HepG2 (cell line): ENCODE measurements around the gene TCF25. TPM values are rescaled to one million over a fixed set of nuclear protein-coding genes. Genes with fewer than 3 reads are reported as not detected.

Experiments used
- ARHGAP35 ChIP-seq: sonication (generic); formaldehyde crosslinking; IDR thresholded peaks from 2 replicates; pipeline ENCODE4 v1.9.0; 2022; ENCODE audit warnings: mild to moderate bottlenecking, inconsistent platforms, moderate library complexity, missing genetic modification reagents, borderline replicate concordance
- ATF6 ChIP-seq: sonication (generic); formaldehyde crosslinking; conservative IDR thresholded peaks from 2 replicates; pipeline ENCODE4 v1.4.0; 2020; ENCODE audit warnings: missing genetic modification reagents
- ATF7 ChIP-seq, 2 experiments: fragments of 450-650 bp in 1 of 2; sonication (generic) in 1 of 2; formaldehyde crosslinking in 1 of 2; IDR thresholded peaks; 2 replicates each; pipeline versions ENCODE4 v1.4.0 to v1.6.1; 2016 to 2020; ENCODE audit warnings: antibody characterized with exemption in 1 of 2, mild to moderate bottlenecking in 1 of 2, missing genetic modification reagents in 1 of 2
- ATM ChIP-seq: fragments of 450-650 bp; IDR thresholded peaks from 2 replicates; pipeline ENCODE4 v1.7.1; 2017; ENCODE audit warnings: mild to moderate bottlenecking, borderline replicate concordance
- BRCA1 ChIP-seq: sonication (generic); formaldehyde crosslinking; IDR thresholded peaks from 2 replicates; pipeline ENCODE4 v1.4.0; 2020; ENCODE audit warnings: missing genetic modification reagents
- ELF4 ChIP-seq: sonication (generic); formaldehyde crosslinking; IDR thresholded peaks from 2 replicates; pipeline ENCODE4 v1.5.0; 2020; ENCODE audit warnings: missing genetic modification reagents, mild to moderate bottlenecking, moderate library complexity, borderline replicate concordance
- EZH2 ChIP-seq: conservative IDR thresholded peaks from 2 replicates; pipeline ENCODE4 v1.6.1; 2012; ENCODE audit warnings: mild to moderate bottlenecking, low read depth, low read length, moderate library complexity
- HOXA3 ChIP-seq: sonication (generic); formaldehyde crosslinking; IDR thresholded peaks from 2 replicates; pipeline ENCODE4 v1.5.0; 2020; ENCODE audit warnings: missing genetic modification reagents
- KMT2A ChIP-seq: sonication (generic); formaldehyde crosslinking; IDR thresholded peaks from 2 replicates; pipeline ENCODE4 v1.4.0; 2020; ENCODE audit warnings: missing genetic modification reagents
- ONECUT2 ChIP-seq: sonication (generic); formaldehyde crosslinking; IDR thresholded peaks from 2 replicates; pipeline ENCODE4 v1.4.0; 2020; ENCODE audit warnings: missing genetic modification reagents
- PAF1 ChIP-seq: IDR thresholded peaks from 2 replicates; pipeline ENCODE4 v1.6.1; 2016; ENCODE audit warnings: missing genetic modification reagents, missing compliant biosample characterization
- PHF21A ChIP-seq: sonication (generic); formaldehyde crosslinking; IDR thresholded peaks from 2 replicates; pipeline ENCODE4 v1.5.0; 2020; ENCODE audit warnings: mild to moderate bottlenecking, missing genetic modification reagents
- SAP130 ChIP-seq: IDR thresholded peaks from 2 replicates; pipeline ENCODE4 v1.6.1; 2016; ENCODE audit warnings: low read depth
- TEF ChIP-seq: sonication (generic); formaldehyde crosslinking; IDR thresholded peaks from 2 replicates; pipeline ENCODE4 v1.5.0; 2020; ENCODE audit warnings: missing genetic modification reagents
- TGIF2 ChIP-seq: IDR thresholded peaks from 2 replicates; pipeline ENCODE4 v1.6.1; 2016; ENCODE audit warnings: control low read depth, missing compliant biosample characterization
- ZBTB2 ChIP-seq: sonication (generic); formaldehyde crosslinking; IDR thresholded peaks from 2 replicates; pipeline ENCODE4 v1.8.0; 2022; ENCODE audit warnings: low read depth, missing genetic modification reagents
- ZFP36 ChIP-seq: fragments of 150-350 bp; IDR thresholded peaks from 2 replicates; pipeline ENCODE4 v1.6.1; 2018; ENCODE audit warnings: borderline replicate concordance, low read length, low read depth; ENCODE audit not compliant: partially characterized antibody
- ZNF282 ChIP-seq: fragments of 450-650 bp; IDR thresholded peaks from 2 replicates; pipeline ENCODE4 v1.6.1; 2018; ENCODE audit not compliant: partially characterized antibody
- ZNF512B ChIP-seq: sonication (generic); formaldehyde crosslinking; IDR thresholded peaks from 2 replicates; pipeline ENCODE4 v1.5.1; 2020; ENCODE audit warnings: missing genetic modification reagents, mild to moderate bottlenecking, borderline replicate concordance
- ZNF543 ChIP-seq: sonication (generic); formaldehyde crosslinking; IDR thresholded peaks from 2 replicates; pipeline ENCODE4 v1.4.0; 2020; ENCODE audit warnings: mild to moderate bottlenecking, missing genetic modification reagents
- ZNF558 ChIP-seq: sonication (generic); formaldehyde crosslinking; IDR thresholded peaks from 2 replicates; pipeline ENCODE4 v1.9.0; 2022; ENCODE audit warnings: mild to moderate bottlenecking, missing genetic modification reagents, borderline replicate concordance
- ZNF563 ChIP-seq: sonication (generic); formaldehyde crosslinking; IDR thresholded peaks from 2 replicates; pipeline ENCODE4 v1.8.0; 2022; ENCODE audit warnings: mild to moderate bottlenecking, moderate library complexity, missing genetic modification reagents
- ZNF605 ChIP-seq: sonication (generic); formaldehyde crosslinking; IDR thresholded peaks from 2 replicates; pipeline ENCODE4 v1.8.0; 2022; ENCODE audit warnings: mild to moderate bottlenecking, missing genetic modification reagents
- ZNF660 ChIP-seq: sonication (generic); formaldehyde crosslinking; IDR thresholded peaks from 2 replicates; pipeline ENCODE4 v1.5.1; 2020; ENCODE audit warnings: mild to moderate bottlenecking, low read depth, missing genetic modification reagents, borderline replicate concordance
- ZSCAN30 ChIP-seq: sonication (generic); formaldehyde crosslinking; IDR thresholded peaks from 2 replicates; pipeline ENCODE4 v1.5.0; 2020; ENCODE audit warnings: mild to moderate bottlenecking, missing genetic modification reagents
- polyA plus RNA-seq, 8 experiments: library from polyadenylated mRNA; depleted of rRNA in 3 of 8; stranded (reverse) in 7 of 8; unstranded in 1 of 8; fragments of >200 nt; fragmentation: Illumina TruSeq in 4 of 8; extraction: Trizol in 4 of 8; gene quantifications; 2 replicates each; pipeline versions ENCODE4 v1.2.1 to v1.2.3, GENCODE V29; 2011 to 2016; ENCODE audit warnings: low read depth in 4 of 8, missing spikeins in 1 of 8, mixed read lengths in 1 of 8; ENCODE audit not compliant: insufficient read depth in 1 of 8
- total RNA-seq, 5 experiments: library from RNA; depleted of rRNA; stranded (reverse); fragments of >200 nt; fragmentation: Illumina TruSeq; extraction: Trizol; gene quantifications; 2 replicates each; pipeline ENCODE4 v1.2.3, GENCODE V29; 2016; ENCODE audit warnings: low read depth in 1 of 5

TCF25 gene
- total and polyA plus RNA-seq, 2 of the 13 experiments (the other 11 are each of a cell fraction or from before 2014, with no cell fraction given) = 138 to 206 TPM

GRCh38 chr16:89924297-89924924, 51.0 kb downstream of the TCF25 start (continued):
- no peak for TF ChIP-seq KMT2A (CRISPR knock-in tag)
- TF ChIP-seq ZNF512B = no peak
- no peak for TF ChIP-seq TEF
- no peak for TF ChIP-seq ZNF282
- TF ChIP-seq ZFP36 = no peak
- no peak for TF ChIP-seq ZSCAN30 (CRISPR knock-in tag)
- no peak for TF ChIP-seq ONECUT2 (CRISPR knock-in tag)
- no peak for TF ChIP-seq ATF7 (IDR thresholded peaks at IDR 0.05)
- no peak for TF ChIP-seq ATF7 (CRISPR knock-in tag; IDR thresholded peaks at IDR 0.05)
- no peak for TF ChIP-seq BRCA1 (CRISPR knock-in tag)
- no peak for TF ChIP-seq ZNF605 (CRISPR knock-in tag)
- TF ChIP-seq ZNF563 (CRISPR knock-in tag) = no peak
- TF ChIP-seq ZBTB2 = no peak
- TF ChIP-seq ATM = no peak
- TF ChIP-seq ELF4 (CRISPR knock-in tag) = no peak
- peak; percentile 78 for TF ChIP-seq SAP130 (CRISPR knock-in tag)
- TF ChIP-seq HOXA3 (CRISPR knock-in tag) = no peak
- no peak for TF ChIP-seq ZNF543 (CRISPR knock-in tag)
- TF ChIP-seq PAF1 (CRISPR knock-in tag) = no peak
- TF ChIP-seq ZNF660 (CRISPR knock-in tag) = no peak
- TF ChIP-seq ARHGAP35 (CRISPR knock-in tag) = no peak
- TF ChIP-seq TGIF2 (CRISPR knock-in tag) = peak; percentile 41; the same call in 1 of the 2 replicates
- TF ChIP-seq EZH2 = no peak
- no peak for TF ChIP-seq ZNF558 (CRISPR knock-in tag)
- no peak for TF ChIP-seq PHF21A
- TF ChIP-seq ATF6 (CRISPR knock-in tag) = no peak
